Testis (tissue), 2 donors: ENCODE data around the gene CPE.

Experiments used
- CTCF ChIP-seq, 3 experiments: fragments of 450-650 bp in 2 of 3; fragments of 200-600 bp in 1 of 3; sonication (generic) in 1 of 3; IDR thresholded peaks; one replicate each; pipeline ENCODE4 v1.5.1; 2016 to 2019; ENCODE audit warnings: antibody characterized with exemption in 3 of 3, mild to moderate bottlenecking in 2 of 3, moderate library complexity in 1 of 3
- POLR2A ChIP-seq: fragments of 450-650 bp; IDR thresholded peaks from one replicate; pipeline ENCODE4 v1.6.1; 2017; ENCODE audit warnings: antibody characterized with exemption, mild to moderate bottlenecking, moderate library complexity

- TF ChIP-seq POLR2A: no peak
- no peak for TF ChIP-seq CTCF (IDR thresholded peaks at IDR 0.05)
Measured at GRCh38 chr4:165367040-165367439, 11.8 kb upstream of the CPE start.
